Mucosa of descending colon (tissue), 3 donors: Measurements from ENCODE around the gene IRGQ. TPM values are rescaled to one million over a fixed set of nuclear protein-coding genes. Genes with fewer than 3 reads are reported as not detected.
"Not testable (repeated sequence)": the region's sequence is repeated elsewhere in the genome, so short reads cannot be mapped to it uniquely, and the experiment has no call there.

Experiments
- ATAC-seq: fragments of 200-7000 bp; cut with Tn5 transposase; one replicate; pipeline ENCODE4 v1.9.1; 2020; ENCODE audit warnings: mild to moderate bottlenecking, moderate library complexity
- DNase-seq, 3 donors: peaks; one replicate each; pipeline ENCODE4 v3.0.0-alpha.2; 2020
- H3K36me3 ChIP-seq: fragments of 200-600 bp; one replicate; pipeline ENCODE4 v1.8.0; 2021; ENCODE audit warnings: low read depth, mild to moderate bottlenecking
- H3K4me1 ChIP-seq: fragments of 200-600 bp; one replicate; pipeline ENCODE4 v1.8.0; 2021; ENCODE audit warnings: low read depth, mild to moderate bottlenecking
- H3K4me3 ChIP-seq: fragments of 200-600 bp; one replicate; pipeline ENCODE4 v1.8.0; 2021; ENCODE audit warnings: mild to moderate bottlenecking
- H3K9me3 ChIP-seq: fragments of 200-600 bp; one replicate; pipeline ENCODE4 v1.8.0; 2021; ENCODE audit warnings: mild to moderate bottlenecking
- intact Hi-C, 2 donors: fragments of 100-400 bp; cut with DNase I in 1 of 2; cut with micrococcal nuclease in 1 of 2; formaldehyde crosslinking; loops; one replicate each; pipeline versions ENCODE4 v1.11.0 to v1.11.1; 2022; cut with DNase I, micrococcal nuclease
- total RNA-seq, 3 donors: library from RNA; stranded (reverse); fragmentation: NEBNext Ultra II Directional in 2 of 3; extraction: Animal tissue kit (Norgen Biotek cat#: 25700) in 2 of 3; gene quantifications; one replicate each; pipeline versions ENCODE4 v1.2.1 to v1.2.4, GENCODE V29; 2021 to 2023
- TF ChIP-seq, protein P1 (sequence below): fragments of 200-600 bp; IDR thresholded peaks from one replicate; pipeline ENCODE4 v1.8.0; 2022; ENCODE audit warnings: antibody characterized with exemption, mild to moderate bottlenecking
- donor health status: DM: no; HTN: no; CAD: no; lungs with moderate emphysema.
- donor health status: DM: no; HTN: no; CAD: no.
- donor health status: DM: no; HTN: yes; CAD: no.

The IRGQ gene
- total RNA-seq, 3 donors from 2014 or later: 18.9 to 29.4 (median 21.9) TPM

DNA sequence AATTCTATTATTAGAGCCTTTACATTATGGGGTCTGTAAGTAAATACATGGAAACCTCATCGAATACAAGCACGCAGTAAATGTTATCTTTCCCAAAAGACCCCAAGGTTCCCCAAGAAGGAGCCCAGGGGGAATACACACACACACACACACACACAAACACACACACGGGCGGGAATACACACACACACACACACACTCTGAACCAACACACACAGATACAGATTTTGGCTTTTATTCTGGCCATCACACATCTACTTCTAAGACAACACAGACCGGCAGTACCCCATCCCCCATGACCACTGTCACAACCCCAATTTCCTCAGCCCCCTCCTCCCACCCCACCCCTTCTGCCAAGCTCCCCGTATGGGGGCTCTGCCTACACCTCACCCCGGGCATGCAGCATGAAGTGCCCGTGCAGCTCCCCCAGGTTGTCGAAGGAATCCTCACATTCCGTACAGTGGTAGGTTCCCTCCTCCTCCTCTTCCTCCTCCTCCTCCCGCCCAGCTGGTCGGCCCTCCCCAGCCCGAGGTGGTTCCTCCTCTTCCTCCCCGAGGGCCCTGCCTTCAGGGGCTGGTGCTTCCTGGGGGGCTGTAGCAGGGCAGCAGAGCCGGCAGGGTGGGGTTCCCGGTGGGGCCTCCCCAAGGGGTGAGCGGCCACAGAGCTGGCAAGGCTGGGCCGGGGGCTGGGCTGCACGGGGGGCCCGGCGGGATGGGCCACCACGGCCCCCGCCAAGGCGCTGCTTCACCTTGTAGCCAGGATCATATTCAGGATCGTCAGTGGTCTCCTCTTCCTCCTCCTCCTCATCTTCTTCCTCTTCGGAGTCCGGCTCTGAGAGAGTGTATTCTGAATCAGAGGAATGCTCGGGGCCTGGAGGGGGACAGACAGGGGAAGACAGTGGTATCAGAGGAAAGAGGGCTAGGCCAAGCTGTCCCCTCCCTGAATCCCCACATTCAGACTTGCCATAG lies 11.6 kb upstream of the IRGQ start:
- H3K9me3 ChIP-seq: no peaks in the 10 kb centered on the region
- no peaks in the 10 kb centered on the region for H3K4me1 ChIP-seq
- no peak overlapping the region for H3K4me3 ChIP-seq
- ATAC-seq (no peak), DNase-seq (no peak)
- intact Hi-C loops: no loop called here
- TF ChIP-seq, protein P1, sequence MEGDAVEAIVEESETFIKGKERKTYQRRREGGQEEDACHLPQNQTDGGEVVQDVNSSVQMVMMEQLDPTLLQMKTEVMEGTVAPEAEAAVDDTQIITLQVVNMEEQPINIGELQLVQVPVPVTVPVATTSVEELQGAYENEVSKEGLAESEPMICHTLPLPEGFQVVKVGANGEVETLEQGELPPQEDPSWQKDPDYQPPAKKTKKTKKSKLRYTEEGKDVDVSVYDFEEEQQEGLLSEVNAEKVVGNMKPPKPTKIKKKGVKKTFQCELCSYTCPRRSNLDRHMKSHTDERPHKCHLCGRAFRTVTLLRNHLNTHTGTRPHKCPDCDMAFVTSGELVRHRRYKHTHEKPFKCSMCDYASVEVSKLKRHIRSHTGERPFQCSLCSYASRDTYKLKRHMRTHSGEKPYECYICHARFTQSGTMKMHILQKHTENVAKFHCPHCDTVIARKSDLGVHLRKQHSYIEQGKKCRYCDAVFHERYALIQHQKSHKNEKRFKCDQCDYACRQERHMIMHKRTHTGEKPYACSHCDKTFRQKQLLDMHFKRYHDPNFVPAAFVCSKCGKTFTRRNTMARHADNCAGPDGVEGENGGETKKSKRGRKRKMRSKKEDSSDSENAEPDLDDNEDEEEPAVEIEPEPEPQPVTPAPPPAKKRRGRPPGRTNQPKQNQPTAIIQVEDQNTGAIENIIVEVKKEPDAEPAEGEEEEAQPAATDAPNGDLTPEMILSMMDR: no peak
- no peaks in the 10 kb centered on the region for H3K36me3 ChIP-seq

DNA sequence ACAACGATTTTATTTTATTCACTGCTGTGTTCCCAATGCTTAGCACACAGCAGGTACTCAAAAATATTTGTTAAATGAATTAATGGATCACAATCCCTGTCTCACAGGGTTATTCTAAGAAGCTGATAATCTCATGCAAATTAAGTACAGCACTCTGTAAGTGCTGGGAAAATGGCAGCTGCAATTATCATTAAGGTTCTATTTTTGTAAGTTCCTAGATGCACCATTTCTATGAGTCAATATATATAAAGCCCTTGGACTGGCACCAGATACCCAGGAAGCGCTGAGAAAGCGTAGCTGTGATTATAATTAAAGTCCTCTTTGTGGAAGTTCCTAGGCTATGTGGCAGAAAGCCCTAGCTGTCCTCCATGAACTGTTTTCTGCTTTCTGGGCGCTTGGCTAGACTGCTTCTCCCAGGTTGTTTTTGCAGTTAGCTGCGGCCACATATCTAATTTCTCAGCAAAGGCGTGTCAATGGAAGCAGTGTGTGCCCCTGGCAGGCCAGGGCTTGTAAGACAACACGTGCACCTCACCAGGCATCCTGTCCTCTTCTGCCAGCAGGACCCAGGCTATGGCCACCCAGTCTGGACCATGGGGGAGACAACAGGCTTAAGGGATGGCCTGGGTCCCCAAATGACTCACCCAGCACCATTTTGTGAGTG lies 10.8 kb upstream of the IRGQ start:
- DNase-seq: no peak
- H3K4me3 ChIP-seq: no peak overlapping the region
- no peaks in the 10 kb centered on the region for H3K4me1 ChIP-seq
- no peak for ATAC-seq
- TF ChIP-seq, protein P1: no peak
- H3K9me3 ChIP-seq: no peaks in the 10 kb centered on the region
- intact Hi-C loops: no loop called here
- no peaks in the 10 kb centered on the region for H3K36me3 ChIP-seq

DNA sequence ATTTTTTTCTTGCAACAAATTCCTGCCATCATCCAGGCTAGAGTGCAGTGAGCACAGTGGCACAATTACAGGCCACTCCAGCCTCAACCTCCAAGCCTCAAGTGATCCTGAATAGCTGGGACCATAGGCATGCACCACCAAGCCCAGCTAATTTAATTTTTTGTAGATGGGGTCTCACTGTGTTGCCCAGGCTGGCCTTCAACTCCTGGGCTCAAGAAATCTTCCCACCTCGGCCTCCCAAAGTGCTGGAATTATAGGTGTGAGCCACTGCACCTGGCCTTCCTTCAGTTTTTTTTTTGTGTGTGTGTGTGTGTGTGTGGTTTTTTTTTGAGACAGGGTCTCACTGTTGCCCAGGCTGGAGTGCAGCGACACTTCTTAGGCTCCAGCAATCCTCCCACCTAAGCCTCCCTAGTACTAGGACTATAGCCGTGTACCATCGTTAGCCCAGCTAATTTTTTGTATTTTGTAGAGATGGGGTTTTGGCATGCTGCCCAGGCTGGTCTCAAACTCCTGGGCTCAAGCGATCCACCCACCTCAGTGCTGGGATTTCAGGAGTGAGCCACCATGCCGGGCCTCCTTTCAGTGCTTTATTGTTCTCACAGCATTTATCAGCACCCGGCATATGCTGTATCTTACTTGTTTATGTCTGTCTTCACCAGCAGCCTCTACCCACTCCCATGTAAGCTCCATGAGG lies 10.1 kb upstream of the IRGQ start:
- ATAC-seq (no peak), DNase-seq (no peak)
- H3K4me1 ChIP-seq: no peaks in the 10 kb centered on the region
- intact Hi-C loops: no loop called here
- no peaks in the 10 kb centered on the region for H3K9me3 ChIP-seq
- no peak overlapping the region for H3K4me3 ChIP-seq
- no peaks in the 10 kb centered on the region for H3K36me3 ChIP-seq
- TF ChIP-seq, protein P1: no peak

DNA sequence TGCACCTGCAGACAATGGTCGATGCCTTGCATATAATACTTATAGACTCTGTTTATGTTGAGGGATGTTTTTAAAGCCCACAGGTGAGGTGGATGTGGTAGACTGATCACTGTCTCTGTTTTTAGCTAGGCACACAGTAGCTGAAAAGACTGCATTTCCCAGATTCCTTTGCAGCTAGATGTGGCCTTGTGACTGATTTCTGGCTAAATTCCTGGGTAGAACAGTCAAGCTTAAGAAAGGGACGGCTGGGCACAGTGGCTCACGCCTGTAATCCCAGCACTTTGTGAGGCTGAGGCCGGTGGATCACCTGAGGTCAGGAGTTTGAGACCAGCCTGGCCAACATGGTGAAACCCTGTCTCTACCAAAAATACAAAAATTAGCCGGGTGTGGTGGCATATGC lies 4.4 kb upstream of the IRGQ start:
- intact Hi-C loops, H3K9me3 ChIP-seq, H3K4me3 ChIP-seq, H3K36me3 ChIP-seq, DNase-seq, ATAC-seq: not testable (repeated sequence)
- H3K4me1 ChIP-seq: peaks cover 16% of the 10 kb centered on the region

DNA sequence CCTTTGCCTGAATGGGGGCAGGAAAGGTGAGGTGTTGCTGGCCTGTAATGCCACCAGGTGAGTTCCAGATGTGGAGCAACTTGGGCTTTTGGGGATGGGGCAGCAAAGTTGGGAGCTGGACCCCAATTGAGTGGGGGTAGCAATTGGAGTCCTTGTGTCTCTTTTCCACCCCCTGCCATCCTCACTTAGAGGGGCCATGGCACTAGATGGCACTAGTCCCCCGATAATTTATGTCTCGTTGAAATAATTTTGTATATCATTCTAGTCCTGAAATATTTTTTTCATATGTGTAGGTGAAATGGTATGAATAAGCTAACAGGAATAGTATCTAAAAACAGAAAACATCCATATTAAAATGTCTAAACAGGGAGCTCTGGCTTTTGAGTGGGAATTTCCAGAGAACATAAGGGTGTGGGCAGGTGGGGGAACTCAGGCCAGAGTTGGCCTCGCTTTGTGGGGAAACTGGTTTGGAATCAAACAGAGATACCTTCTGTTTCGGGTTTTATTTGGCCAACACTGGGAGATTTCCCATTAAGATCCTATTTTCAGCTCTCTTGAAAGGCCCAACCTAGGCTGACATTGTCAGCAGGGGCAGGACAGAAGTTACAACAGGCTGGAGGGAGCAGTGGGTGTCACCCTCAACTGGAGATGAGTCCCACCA lies 3.8 kb upstream of the IRGQ start:
- TF ChIP-seq, protein P1: no peak
- Histone ChIP-seq H3K36me3 (no peaks in the 10 kb centered on the region), H3K4me3 (no peak overlapping the region), H3K9me3 (no peaks in the 10 kb centered on the region), H3K4me1 (peaks cover 20% of the 10 kb centered on the region)
- intact Hi-C loops: no loop called here
- ATAC-seq: no peak
- DNase-seq: no peak
